ENCODE measurements around the gene CHTF18. TPM values are rescaled to one million over a fixed set of nuclear protein-coding genes. Genes with fewer than 3 reads are reported as not detected.
"Not testable (repeated sequence)": the region's sequence is repeated elsewhere in the genome, so short reads cannot be mapped to it uniquely, and the experiment has no call there.

The CHTF18 gene
- polyA plus RNA-seq, 1 donor (not counting 4 experiments of a cell fraction or from before 2014, with no cell fraction given) = 5.7 TPM

- Histone ChIP-seq H3K4me1 (ENCODE audit: control insufficient read depth, extremely low read depth, insufficient read depth, low read length) (peaks cover 2% of the 10 kb centered on the region), H3K4me3 (ENCODE audit: control insufficient read depth in 2 of 3, extremely low read depth in 1 of 3, insufficient read depth in 2 of 3, low read depth in 1 of 3, low read length in 3 of 3) (no peak overlapping the region), H4K20me1 (ENCODE audit: control insufficient read depth, extremely low read depth, insufficient read depth, low read length) (no peaks in the 10 kb centered on the region), H3K4me2 (ENCODE audit: control insufficient read depth, extremely low read depth, insufficient read depth, low read depth, low read length) (peak overlapping the region; percentile 51), H3K9me1 (ENCODE audit: control insufficient read depth, extremely low read depth, insufficient read depth, low read length) (no peaks in the 10 kb centered on the region), H3K36me3 (ENCODE audit: control insufficient read depth in 2 of 2, extremely low read depth in 1 of 2, insufficient read depth in 2 of 2, low read length in 2 of 2) (no peaks in the 10 kb centered on the region), H2AFZ (ENCODE audit: control insufficient read depth, low read length) (peak overlapping the region; percentile 83), H3K79me2 (ENCODE audit: control insufficient read depth, insufficient read depth, low read length) (no peaks in the 10 kb centered on the region), H3K27me3 (ENCODE audit: control insufficient read depth, extremely low read depth, insufficient read depth, low read length) (peaks cover 9% of the 10 kb centered on the region), H3K9me3 (ENCODE audit: control insufficient read depth, low read depth, low read length) (no peaks in the 10 kb centered on the region), H3K9ac (ENCODE audit: control insufficient read depth, extremely low read depth, insufficient read depth, low read length) (no peak overlapping the region), H3K27ac (ENCODE audit: control insufficient read depth, insufficient read depth, low read length) (no peak overlapping the region)
- FAIRE-seq (no peak), DNase-seq (ENCODE audit: low read depth, low spot score) (no peak)
- dilution Hi-C loops (cut with MboI; ENCODE audit: extremely low pct_ligation_motif_present, low sequenced_read_pairs) = no loop called here
- TF ChIP-seq EZH2 (IDR thresholded peaks at IDR 0.05; ENCODE audit: low read length) (no peak), CTCF (optimal IDR thresholded peaks at IDR 0.05 in 1 of 3, IDR thresholded peaks at IDR 0.05 in 1 of 3, conservative IDR thresholded peaks at IDR 0.05 in 1 of 3; ENCODE audit: extremely low read depth in 1 of 3, insufficient read depth in 2 of 3, low read length in 3 of 3) (no peak)
These were observed 37.0 kb upstream of the CHTF18 start for GRCh38 chr16:751152-752006.

GRCh38 chr16:752007-752312 is 36.5 kb upstream of the CHTF18 start:
- Histone ChIP-seq H3K9ac (ENCODE audit: control insufficient read depth, extremely low read depth, insufficient read depth, low read length) (no peak overlapping the region), H4K20me1 (ENCODE audit: control insufficient read depth, extremely low read depth, insufficient read depth, low read length) (no peaks in the 10 kb centered on the region), H2AFZ (ENCODE audit: control insufficient read depth, low read length) (peak overlapping the region; percentile 83), H3K27me3 (ENCODE audit: control insufficient read depth, extremely low read depth, insufficient read depth, low read length) (peaks cover 9% of the 10 kb centered on the region), H3K4me2 (ENCODE audit: control insufficient read depth, extremely low read depth, insufficient read depth, low read depth, low read length) (peak overlapping the region; percentile 51), H3K9me3 (ENCODE audit: control insufficient read depth, low read depth, low read length) (no peaks in the 10 kb centered on the region), H3K79me2 (ENCODE audit: control insufficient read depth, insufficient read depth, low read length) (no peaks in the 10 kb centered on the region), H3K4me1 (ENCODE audit: control insufficient read depth, extremely low read depth, insufficient read depth, low read length) (peaks cover 2% of the 10 kb centered on the region), H3K27ac (ENCODE audit: control insufficient read depth, insufficient read depth, low read length) (no peak overlapping the region), H3K36me3 (ENCODE audit: control insufficient read depth in 2 of 2, extremely low read depth in 1 of 2, insufficient read depth in 2 of 2, low read length in 2 of 2) (no peaks in the 10 kb centered on the region), H3K4me3 (ENCODE audit: control insufficient read depth in 2 of 3, extremely low read depth in 1 of 3, insufficient read depth in 2 of 3, low read depth in 1 of 3, low read length in 3 of 3) (no peak overlapping the region), H3K9me1 (ENCODE audit: control insufficient read depth, extremely low read depth, insufficient read depth, low read length) (no peaks in the 10 kb centered on the region)
- FAIRE-seq = no peak
- dilution Hi-C loops (cut with MboI; ENCODE audit: extremely low pct_ligation_motif_present, low sequenced_read_pairs) = no loop called here
- DNase-seq (ENCODE audit: low read depth, low spot score) = no peak
- no peak for TF ChIP-seq CTCF (optimal IDR thresholded peaks at IDR 0.05 in 1 of 3, IDR thresholded peaks at IDR 0.05 in 1 of 3, conservative IDR thresholded peaks at IDR 0.05 in 1 of 3; ENCODE audit: extremely low read depth in 1 of 3, insufficient read depth in 2 of 3, low read length in 3 of 3)
- TF ChIP-seq EZH2 (IDR thresholded peaks at IDR 0.05; ENCODE audit: low read length) = no peak

- H3K79me2 ChIP-seq (ENCODE audit: control insufficient read depth, insufficient read depth, low read length); H2AFZ ChIP-seq (ENCODE audit: control insufficient read depth, low read length); H3K9me1 ChIP-seq (ENCODE audit: control insufficient read depth, extremely low read depth, insufficient read depth, low read length); H3K27ac ChIP-seq (ENCODE audit: control insufficient read depth, insufficient read depth, low read length); FAIRE-seq; H3K36me3 ChIP-seq (ENCODE audit: control insufficient read depth in 2 of 2, extremely low read depth in 1 of 2, insufficient read depth in 2 of 2, low read length in 2 of 2); H3K9ac ChIP-seq (ENCODE audit: control insufficient read depth, extremely low read depth, insufficient read depth, low read length); H4K20me1 ChIP-seq (ENCODE audit: control insufficient read depth, extremely low read depth, insufficient read depth, low read length); H3K4me1 ChIP-seq (ENCODE audit: control insufficient read depth, extremely low read depth, insufficient read depth, low read length); H3K4me3 ChIP-seq (ENCODE audit: control insufficient read depth in 2 of 3, extremely low read depth in 1 of 3, insufficient read depth in 2 of 3, low read depth in 1 of 3, low read length in 3 of 3); H3K4me2 ChIP-seq (ENCODE audit: control insufficient read depth, extremely low read depth, insufficient read depth, low read depth, low read length); dilution Hi-C loops (cut with MboI; ENCODE audit: extremely low pct_ligation_motif_present, low sequenced_read_pairs); H3K9me3 ChIP-seq (ENCODE audit: control insufficient read depth, low read depth, low read length); DNase-seq (ENCODE audit: low read depth, low spot score); H3K27me3 ChIP-seq (ENCODE audit: control insufficient read depth, extremely low read depth, insufficient read depth, low read length): not testable (repeated sequence)
These were observed 34.3 kb upstream of the CHTF18 start for GRCh38 chr16:754121-754607.

Data from keratinocyte (primary cell).